ENCODE results near the gene HAGH.

GRCh38 chr16:1775006-1775845 lies 51.4 kb downstream of the HAGH start:
- no peak for TF ChIP-seq CTCF (optimal IDR thresholded peaks at IDR 0.05 in 1 of 3, IDR thresholded peaks at IDR 0.05 in 1 of 3, conservative IDR thresholded peaks at IDR 0.05 in 1 of 3; ENCODE audit: extremely low read depth in 1 of 3, insufficient read depth in 2 of 3, low read length in 3 of 3)
- no peak for TF ChIP-seq EZH2 (IDR thresholded peaks at IDR 0.05; ENCODE audit: low read length)
